GM21423 (cell line): Measurements from ENCODE around the gene RALA.

Experiments
- ATAC-seq: cut with Tn5 transposase; IDR thresholded peaks from one replicate; pipeline ENCODE4 v1.9.1; 2021; ENCODE audit warnings: mild to moderate bottlenecking, moderate library complexity; ENCODE audit not compliant: unreplicated experiment

The RALA gene, protein sequence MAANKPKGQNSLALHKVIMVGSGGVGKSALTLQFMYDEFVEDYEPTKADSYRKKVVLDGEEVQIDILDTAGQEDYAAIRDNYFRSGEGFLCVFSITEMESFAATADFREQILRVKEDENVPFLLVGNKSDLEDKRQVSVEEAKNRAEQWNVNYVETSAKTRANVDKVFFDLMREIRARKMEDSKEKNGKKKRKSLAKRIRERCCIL

GRCh38 chr7:39623047-39623731 is at the start of gene RALA:
RALA (plus strand) TSS chr7:39623572; CDS start chr7:39686668, 63,096 bp downstream.
- peak; percentile 95 for ATAC-seq

- ATAC-seq: no peak
These were observed 48.6 kb upstream of the RALA start for GRCh38 chr7:39574673-39575349.

- no peak for ATAC-seq
These were observed 46.0 kb upstream of the RALA start for GRCh38 chr7:39577229-39577874.

GRCh38 chr7:39580149-39580874 is 43.1 kb upstream of the RALA start:
- ATAC-seq: peak; percentile 87

DNA sequence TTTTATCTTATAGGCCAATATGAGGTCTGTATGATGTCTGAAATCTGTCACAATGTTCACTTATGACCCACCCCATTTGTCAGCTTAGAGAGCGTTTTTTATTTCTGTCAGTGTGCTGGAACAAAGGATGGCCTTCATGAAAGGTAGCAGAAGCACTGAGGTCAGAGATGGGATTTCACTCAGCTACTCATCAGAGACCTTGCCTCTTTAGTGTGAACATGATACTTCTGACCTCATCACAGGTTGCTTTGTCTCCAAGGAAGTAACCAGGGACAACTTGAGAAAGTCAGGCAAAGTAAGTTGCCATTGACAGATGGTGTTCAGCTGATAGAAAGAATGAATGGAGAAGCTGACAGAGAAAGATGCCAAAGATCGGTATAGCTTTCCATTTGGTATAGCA is 40.8 kb upstream of the RALA start:
- no peak for ATAC-seq

DNA sequence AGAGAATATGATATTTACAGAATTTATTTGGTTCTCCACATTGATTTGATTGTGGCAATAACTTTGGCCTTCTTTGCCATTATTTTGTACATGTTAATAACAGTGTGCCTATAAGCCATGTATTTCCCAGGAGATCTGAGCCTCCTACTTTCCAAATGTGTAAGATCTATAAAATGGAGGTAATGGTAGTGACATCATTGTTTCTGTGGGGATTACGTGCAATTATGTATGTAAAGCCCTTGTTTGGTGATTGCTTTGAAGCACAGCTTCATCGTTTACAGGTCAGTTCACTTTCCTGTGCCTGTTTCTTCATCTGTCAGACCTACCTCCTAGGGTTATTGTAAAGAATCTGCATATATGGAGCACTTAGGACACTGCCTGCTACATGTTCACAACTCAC is 39.8 kb upstream of the RALA start:
- no peak for ATAC-seq

DNA sequence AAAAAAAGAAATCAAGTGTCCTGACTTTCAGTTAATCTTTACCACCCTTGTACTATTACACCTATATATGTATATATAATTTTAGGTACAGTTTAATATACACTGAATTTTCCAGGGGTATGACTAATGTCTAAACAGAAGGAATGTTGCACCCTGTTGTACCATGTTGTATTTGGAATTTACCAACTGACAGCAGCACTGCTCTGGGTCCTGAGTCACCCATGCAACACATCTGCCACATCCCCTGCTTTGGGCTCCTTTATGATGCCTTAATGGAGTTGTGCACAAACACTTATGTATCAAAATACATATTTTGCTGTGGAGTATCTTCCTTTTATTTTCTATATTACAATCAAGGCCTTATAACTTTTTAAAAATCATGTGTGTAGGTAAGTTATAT is 36.0 kb upstream of the RALA start:
- ATAC-seq: no peak

- no peak for ATAC-seq
These were observed 35.0 kb upstream of the RALA start for GRCh38 chr7:39588416-39588815.

- ATAC-seq: peak; percentile 94
These were observed 33.9 kb upstream of the RALA start for GRCh38 chr7:39589323-39590111.

GRCh38 chr7:39592586-39592985 is 30.8 kb upstream of the RALA start:
- peak; percentile 36 for ATAC-seq

DNA sequence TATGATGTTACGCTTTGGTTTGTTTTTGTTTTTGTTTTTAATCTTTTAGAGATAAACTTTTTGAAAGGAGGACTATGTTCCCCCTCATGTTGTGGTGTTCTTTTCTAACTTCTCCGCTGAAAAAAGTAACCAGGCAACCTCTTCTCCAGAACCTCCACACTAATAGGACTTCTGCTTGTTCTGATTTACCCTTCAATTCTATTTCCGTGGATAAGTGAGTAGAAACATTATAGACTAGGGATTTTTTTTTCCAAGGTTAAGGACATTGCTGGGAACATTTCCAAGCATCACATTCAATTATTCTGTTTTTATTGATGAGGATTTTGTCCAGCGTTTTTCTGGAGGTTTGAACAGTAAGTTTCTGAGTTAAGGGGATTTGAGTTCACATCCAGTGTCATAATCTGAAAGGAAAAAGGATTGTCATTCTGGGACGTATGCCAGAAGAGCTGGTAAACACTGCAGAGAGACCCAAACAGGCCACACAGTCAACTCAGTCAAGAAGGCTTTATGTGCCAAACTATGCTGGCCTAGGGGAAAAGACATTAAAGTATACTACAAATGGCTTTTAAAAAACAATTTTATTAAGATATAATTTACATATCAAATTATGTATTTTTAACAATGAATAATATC is 28.3 kb upstream of the RALA start:
- no peak for ATAC-seq

DNA sequence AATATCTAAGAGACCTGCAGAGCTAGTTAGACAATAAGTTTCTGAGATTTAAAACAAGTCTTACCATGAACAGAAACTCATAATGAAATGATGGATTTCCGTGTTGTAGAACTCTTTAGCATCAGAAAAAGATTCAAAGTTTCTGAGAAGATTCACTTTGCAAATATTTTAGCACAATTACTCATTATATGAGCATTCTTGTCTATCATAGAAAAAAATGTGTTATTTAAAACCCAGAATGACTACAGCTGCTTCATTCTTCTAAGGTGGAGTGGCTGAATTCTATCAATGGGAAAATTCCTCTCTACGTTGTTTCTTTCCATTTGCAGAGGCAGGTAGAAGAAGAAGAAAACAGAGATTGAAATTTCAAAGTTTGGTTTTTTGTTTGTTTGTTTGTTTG is 21.0 kb upstream of the RALA start:
- no peak for ATAC-seq

DNA sequence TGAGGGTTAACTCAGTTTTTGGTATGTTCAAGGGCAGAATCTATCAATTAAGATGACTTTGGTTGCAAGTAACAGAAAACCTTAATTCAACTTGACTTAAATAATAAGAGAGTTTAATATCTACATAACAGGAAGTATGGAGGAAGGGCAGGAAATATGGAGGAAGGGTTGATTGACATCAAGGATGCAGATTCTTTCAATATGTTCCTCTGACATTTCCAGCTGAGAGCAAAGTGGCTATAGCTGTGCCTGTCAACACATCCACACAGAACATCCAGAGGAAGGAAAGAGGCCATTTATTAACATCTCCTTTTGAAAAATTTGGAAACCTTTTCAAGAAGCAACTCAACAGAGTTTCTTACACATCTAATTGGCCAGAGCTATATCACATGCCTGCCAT is 19.4 kb upstream of the RALA start:
- no peak for ATAC-seq

- ATAC-seq: peak; percentile 61
These were observed 18.3 kb upstream of the RALA start for GRCh38 chr7:39605087-39605486.

GRCh38 chr7:39606352-39606751 is 17.0 kb upstream of the RALA start:
- no peak for ATAC-seq

GRCh38 chr7:39606941-39607340 is 16.4 kb upstream of the RALA start:
- no peak for ATAC-seq

DNA sequence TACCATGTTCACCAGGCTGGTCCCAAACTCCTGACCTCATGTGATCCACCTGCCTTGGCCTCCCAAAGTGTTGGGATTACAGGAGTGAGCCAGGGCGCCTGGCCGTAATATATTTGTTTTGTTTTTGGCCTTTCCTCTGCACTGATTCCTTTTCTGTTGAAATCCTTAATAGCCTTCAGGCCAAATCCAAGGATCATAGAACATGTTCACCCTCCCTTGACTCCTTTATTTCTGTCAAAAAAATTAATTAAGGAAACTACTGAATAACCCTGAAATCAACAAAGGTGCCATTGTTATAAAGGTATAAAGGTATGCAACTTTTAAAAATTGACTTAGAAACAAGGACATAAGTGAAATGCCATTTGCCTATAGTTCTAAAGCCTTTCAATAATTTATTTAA is 15.5 kb upstream of the RALA start:
- ATAC-seq: no peak

- ATAC-seq: no peak
These were observed 15.1 kb upstream of the RALA start for GRCh38 chr7:39608278-39608677.

- no peak for ATAC-seq
These were observed 14.0 kb upstream of the RALA start for GRCh38 chr7:39609113-39609934.
